Nephron progenitor cell (in vitro differentiated cells): ENCODE results near the gene PQBP1.

Experiments used
- DNase-seq: peaks from one replicate; pipeline ENCODE4 v3.0.0; 2021
- H3K27ac Mint-ChIP-seq: 2 replicates; pipeline ENCODE4 v1.8.0; 2021; ENCODE audit warnings: mild to moderate bottlenecking, moderate library complexity, mixed read lengths
- H3K27me3 Mint-ChIP-seq: 2 replicates; pipeline ENCODE4 v1.8.0; 2021; ENCODE audit warnings: mild to moderate bottlenecking, low read depth, mixed read lengths; ENCODE audit not compliant: poor library complexity
- H3K36me3 Mint-ChIP-seq: 2 replicates; pipeline ENCODE4 v1.8.0; 2021; ENCODE audit warnings: low read depth, mixed read lengths
- H3K4me1 Mint-ChIP-seq: 2 replicates; pipeline ENCODE4 v1.8.0; 2021; ENCODE audit warnings: mixed read lengths
- H3K4me3 Mint-ChIP-seq: 2 replicates; pipeline ENCODE4 v1.8.0; 2021; ENCODE audit warnings: mild to moderate bottlenecking, moderate library complexity, mixed read lengths
- H3K9me3 Mint-ChIP-seq: 2 replicates; pipeline ENCODE4 v1.8.0; 2021; ENCODE audit warnings: mild to moderate bottlenecking, moderate library complexity, mixed read lengths
- TF ChIP-seq, protein P1 (sequence below): fragments of 200-600 bp; sonication (generic); IDR thresholded peaks from 2 replicates; pipeline ENCODE4 v1.5.0; 2021; ENCODE audit warnings: antibody characterized with exemption

Gene PQBP1

DNA sequence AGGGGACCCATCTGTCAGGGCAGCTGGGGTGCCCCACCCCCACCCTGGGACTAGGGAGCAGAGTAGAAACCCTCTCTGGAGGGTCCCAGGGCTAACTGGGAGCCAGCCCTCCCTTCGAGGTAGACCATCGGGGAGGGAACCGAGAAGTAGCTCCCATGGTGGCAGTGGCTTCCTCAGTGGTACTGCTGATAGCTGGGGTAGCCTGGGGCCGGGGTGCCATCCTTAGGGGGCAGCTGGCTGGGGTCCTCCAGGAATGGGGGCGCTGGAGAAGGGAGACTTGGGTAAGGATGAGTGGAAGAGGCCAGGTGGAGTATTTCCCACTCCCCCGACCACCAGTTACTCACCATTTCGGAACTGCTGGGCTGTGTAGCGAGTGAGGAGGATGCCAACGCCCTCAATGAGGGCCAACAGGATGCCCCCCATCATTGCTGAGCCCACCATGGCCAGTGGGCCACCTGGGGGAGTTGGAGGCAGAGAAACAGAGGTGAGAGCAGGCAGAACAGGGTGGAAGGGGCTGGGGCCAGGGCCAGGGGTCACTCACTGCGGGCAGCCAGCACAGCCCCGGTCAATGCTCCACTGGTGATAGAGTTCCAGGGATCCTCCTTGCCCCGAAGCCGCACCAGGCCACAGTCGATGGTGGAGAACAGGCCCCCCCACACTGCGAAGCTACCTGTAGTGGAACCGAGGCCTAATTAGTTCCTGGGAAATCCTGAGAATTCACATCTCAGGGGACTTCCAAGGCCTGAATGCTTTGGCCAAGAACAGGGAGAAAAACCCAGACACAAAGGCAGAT lies 4.0 kb upstream of the PQBP1 start:
- H3K4me3 Mint-ChIP-seq, result no peak overlapping the region
- H3K27ac Mint-ChIP-seq, result no peak overlapping the region
- H3K36me3 Mint-ChIP-seq, result peaks cover 14% of the 10 kb centered on the region
- H3K9me3 Mint-ChIP-seq, result peaks cover 48% of the 10 kb centered on the region
- peaks cover 49% of the 10 kb centered on the region for H3K4me1 Mint-ChIP-seq
- DNase-seq, result no peak
- H3K27me3 Mint-ChIP-seq, result peaks cover 13% of the 10 kb centered on the region
- TF ChIP-seq, protein P1, sequence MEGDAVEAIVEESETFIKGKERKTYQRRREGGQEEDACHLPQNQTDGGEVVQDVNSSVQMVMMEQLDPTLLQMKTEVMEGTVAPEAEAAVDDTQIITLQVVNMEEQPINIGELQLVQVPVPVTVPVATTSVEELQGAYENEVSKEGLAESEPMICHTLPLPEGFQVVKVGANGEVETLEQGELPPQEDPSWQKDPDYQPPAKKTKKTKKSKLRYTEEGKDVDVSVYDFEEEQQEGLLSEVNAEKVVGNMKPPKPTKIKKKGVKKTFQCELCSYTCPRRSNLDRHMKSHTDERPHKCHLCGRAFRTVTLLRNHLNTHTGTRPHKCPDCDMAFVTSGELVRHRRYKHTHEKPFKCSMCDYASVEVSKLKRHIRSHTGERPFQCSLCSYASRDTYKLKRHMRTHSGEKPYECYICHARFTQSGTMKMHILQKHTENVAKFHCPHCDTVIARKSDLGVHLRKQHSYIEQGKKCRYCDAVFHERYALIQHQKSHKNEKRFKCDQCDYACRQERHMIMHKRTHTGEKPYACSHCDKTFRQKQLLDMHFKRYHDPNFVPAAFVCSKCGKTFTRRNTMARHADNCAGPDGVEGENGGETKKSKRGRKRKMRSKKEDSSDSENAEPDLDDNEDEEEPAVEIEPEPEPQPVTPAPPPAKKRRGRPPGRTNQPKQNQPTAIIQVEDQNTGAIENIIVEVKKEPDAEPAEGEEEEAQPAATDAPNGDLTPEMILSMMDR, result no peak

DNA sequence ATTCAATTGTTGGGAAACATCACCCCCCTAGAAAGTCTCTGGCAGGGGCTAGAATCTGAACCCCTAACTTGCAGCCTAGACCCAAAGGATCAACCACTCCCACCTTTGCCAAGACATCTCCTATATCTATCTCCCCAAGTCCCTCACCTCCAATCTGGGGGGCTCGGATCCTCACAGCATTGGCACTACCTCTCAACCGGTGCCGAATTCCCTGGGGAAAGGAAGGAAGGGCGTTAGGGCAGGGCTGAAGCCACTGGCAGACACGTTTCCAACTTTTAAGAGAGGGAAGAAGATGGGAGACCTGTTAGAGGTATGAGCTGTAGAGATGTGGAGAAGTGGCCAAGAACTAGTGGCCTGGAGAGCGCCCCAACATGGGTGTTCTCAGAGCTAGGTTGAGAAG lies 2.8 kb upstream of the PQBP1 start:
- H3K27ac Mint-ChIP-seq, result no peak overlapping the region
- TF ChIP-seq, protein P1, result no peak
- DNase-seq, result no peak
- H3K4me3 Mint-ChIP-seq, result peak overlapping the region; percentile 63
- H3K9me3 Mint-ChIP-seq, result peaks cover 38% of the 10 kb centered on the region
- peaks cover 44% of the 10 kb centered on the region for H3K4me1 Mint-ChIP-seq
- H3K27me3 Mint-ChIP-seq, result peaks cover 6% of the 10 kb centered on the region
- H3K36me3 Mint-ChIP-seq, result peaks cover 14% of the 10 kb centered on the region

DNA sequence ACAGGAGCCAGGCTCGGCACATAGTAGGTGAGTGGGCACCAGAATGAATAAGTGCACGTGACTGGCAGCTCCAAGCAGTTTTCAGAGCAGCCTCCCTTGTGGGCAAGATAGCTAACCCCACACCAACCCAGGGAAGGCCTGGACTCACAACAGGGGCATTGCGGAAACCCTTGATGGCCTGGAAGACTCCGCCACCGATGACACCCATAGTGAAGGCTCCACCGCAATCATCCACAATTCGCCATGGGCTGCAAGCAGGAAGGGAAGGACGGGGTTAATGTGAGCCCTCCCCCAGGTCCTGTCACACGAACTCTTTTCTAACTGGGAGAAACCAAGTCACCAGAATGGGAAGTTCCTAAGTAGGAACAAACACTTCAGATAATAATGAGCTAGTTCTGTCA lies 1.1 kb upstream of the PQBP1 start:
- no peak for DNase-seq
- peak overlapping the region; percentile 99 for H3K27ac Mint-ChIP-seq
- H3K4me3 Mint-ChIP-seq, result peak overlapping the region; percentile 87
- peaks cover 19% of the 10 kb centered on the region for H3K36me3 Mint-ChIP-seq
- H3K9me3 Mint-ChIP-seq, result peaks cover 35% of the 10 kb centered on the region
- H3K4me1 Mint-ChIP-seq, result peaks cover 32% of the 10 kb centered on the region
- TF ChIP-seq, protein P1, result no peak
- H3K27me3 Mint-ChIP-seq, result peaks cover 6% of the 10 kb centered on the region

DNA sequence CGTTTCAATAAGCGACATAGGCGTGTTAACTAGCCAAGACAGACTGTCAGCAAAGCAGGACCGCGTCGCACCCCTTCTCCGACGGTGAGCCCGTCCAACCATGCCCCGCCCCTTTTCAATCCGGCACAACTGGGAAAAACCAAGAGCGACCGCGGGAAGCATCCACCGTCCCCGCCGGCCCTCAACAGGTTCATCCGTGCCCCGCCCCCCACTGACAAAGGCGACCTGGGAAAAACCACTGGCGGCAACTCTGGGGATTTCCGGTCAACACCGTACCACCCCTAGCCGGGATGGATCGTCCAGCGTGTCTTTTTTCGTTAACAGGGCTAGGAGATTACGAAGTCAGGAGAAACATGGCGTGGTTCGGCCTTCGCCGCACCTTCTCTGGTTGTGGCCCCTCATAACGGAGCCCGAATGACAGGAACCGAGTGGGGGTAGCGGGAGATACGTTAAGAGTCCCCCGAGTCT lies 539 bp upstream of the PQBP1 start:
- TF ChIP-seq, protein P1, result no peak
- Mint-ChIP-seq H3K4me3 (peak overlapping the region; percentile 87), H3K27me3 (peaks cover 6% of the 10 kb centered on the region), H3K27ac (peak overlapping the region; percentile 99), H3K9me3 (peaks cover 38% of the 10 kb centered on the region), H3K36me3 (peaks cover 23% of the 10 kb centered on the region), H3K4me1 (peaks cover 28% of the 10 kb centered on the region)
- DNase-seq, result peak; percentile 83

DNA sequence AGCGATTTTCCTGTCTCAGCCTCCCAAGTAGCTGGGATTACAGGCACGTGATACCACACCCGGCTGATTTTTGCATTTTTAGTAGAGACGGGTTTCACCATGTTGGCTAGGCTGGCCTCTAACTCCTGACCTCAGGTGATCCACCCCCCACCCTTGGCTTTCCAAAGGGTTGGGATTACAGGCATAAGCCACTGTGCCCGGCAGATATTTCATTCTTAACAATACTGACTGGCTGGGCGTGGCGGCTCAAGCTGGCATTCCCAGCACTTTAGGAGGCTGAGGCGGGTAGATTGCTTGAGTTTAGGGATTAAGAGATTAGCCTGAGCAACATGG lies 1.3 kb downstream of the PQBP1 start:
- Mint-ChIP-seq H3K9me3 (peaks cover 48% of the 10 kb centered on the region), H3K4me1 (peaks cover 28% of the 10 kb centered on the region), H3K27ac (no peak overlapping the region), H3K27me3 (peaks cover 3% of the 10 kb centered on the region), H3K4me3 (peak overlapping the region; percentile 38), H3K36me3 (peaks cover 35% of the 10 kb centered on the region)
- TF ChIP-seq, protein P1, result no peak
- DNase-seq, result no peak

DNA sequence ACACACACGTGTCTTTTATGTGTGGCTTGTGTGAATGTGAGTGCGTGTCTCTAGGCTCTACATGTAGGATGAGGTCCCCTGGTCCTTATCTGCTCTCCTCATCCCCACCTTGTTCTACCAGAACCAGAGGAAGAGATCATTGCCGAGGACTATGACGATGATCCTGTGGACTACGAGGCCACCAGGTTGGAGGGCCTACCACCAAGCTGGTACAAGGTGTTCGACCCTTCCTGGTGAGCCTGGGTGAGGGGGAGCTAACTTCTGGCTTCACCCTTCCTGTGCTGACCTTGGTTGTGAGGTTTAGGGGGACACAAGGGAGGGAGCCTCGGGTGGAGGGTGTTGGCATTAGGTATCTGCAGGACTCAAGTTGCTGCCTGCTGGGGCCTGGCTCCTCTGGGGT lies 3.3 kb downstream of the PQBP1 start:
- TF ChIP-seq, protein P1, result no peak
- no peak for DNase-seq
- Mint-ChIP-seq H3K4me1 (peaks cover 16% of the 10 kb centered on the region), H3K4me3 (no peak overlapping the region), H3K9me3 (peaks cover 40% of the 10 kb centered on the region), H3K27ac (no peak overlapping the region), H3K27me3 (peaks cover 3% of the 10 kb centered on the region), H3K36me3 (peaks cover 28% of the 10 kb centered on the region)
